Heart right ventricle (tissue), 16 donors: ENCODE data around the gene ZKSCAN2. TPM values are rescaled to one million over a fixed set of nuclear protein-coding genes. Genes with fewer than 3 reads are reported as not detected.

Experiments
- ATAC-seq, 8 donors: fragments of 200-7000 bp; cut with Tn5 transposase; one replicate each; pipeline ENCODE4 v1.9.1; 2020; ENCODE audit warnings: mild to moderate bottlenecking in 8 of 8, moderate library complexity in 8 of 8, moderate number of reproducible peaks in 1 of 8
- DNase-seq, 2 donors: peaks; one replicate each; pipeline ENCODE4 v3.0.0-alpha.2; 2020
- H3K27ac ChIP-seq, 10 donors: fragments of 200-600 bp; sonication (generic) in 2 of 10; one replicate each; pipeline versions ENCODE4 v1.5.0 to v1.8.0; 2020 to 2022; ENCODE audit warnings: mild to moderate bottlenecking in 3 of 10
- H3K27me3 ChIP-seq, 7 donors: fragments of 200-600 bp; one replicate each; pipeline ENCODE4 v1.8.0; 2021 to 2022; ENCODE audit warnings: mild to moderate bottlenecking in 2 of 7
- H3K36me3 ChIP-seq, 9 donors: fragments of 200-600 bp; sonication (generic) in 1 of 9; one replicate each; pipeline versions ENCODE4 v1.5.0 to v1.8.0; 2020 to 2022; ENCODE audit warnings: mild to moderate bottlenecking in 2 of 9
- H3K4me1 ChIP-seq, 9 donors: fragments of 200-600 bp; sonication (generic) in 1 of 9; one replicate each; pipeline versions ENCODE4 v1.5.0 to v1.8.0; 2020 to 2022; ENCODE audit warnings: mild to moderate bottlenecking in 4 of 9
- H3K4me3 ChIP-seq, 10 donors: fragments of 200-600 bp; sonication (generic) in 2 of 10; one replicate each; pipeline versions ENCODE4 v1.5.0 to v1.8.0; 2020 to 2022; ENCODE audit warnings: mild to moderate bottlenecking in 7 of 10, moderate library complexity in 2 of 10
- H3K9me3 ChIP-seq, 11 donors: fragments of 200-600 bp in 10 of 11; sonication (generic) in 2 of 11; one replicate each; pipeline versions ENCODE4 v1.5.0 to v1.8.0; 2013 to 2022; ENCODE audit warnings: mild to moderate bottlenecking in 2 of 11, control low read depth in 1 of 11, moderate library complexity in 1 of 11
- CTCF ChIP-seq, 9 donors: fragments of 200-600 bp; sonication (generic) in 2 of 9; IDR thresholded peaks; one replicate each; pipeline versions ENCODE4 v1.5.0 to v1.8.0; 2021 to 2022; ENCODE audit warnings: antibody characterized with exemption in 9 of 9, mild to moderate bottlenecking in 5 of 9, moderate library complexity in 1 of 9
- WGBS, 2 donors: extraction: QIAGEN DNeasy Blood & Tissue Kit; methylation state at CpG; one replicate each; pipeline ENCODE4 v1.1.7; 2013; ENCODE audit warnings: inconsistent platforms in 1 of 2; 5-methylcytosine and 5-hydroxymethylcytosine counted together
- intact Hi-C, 10 donors: fragments of 100-400 bp; cut with DNase I; formaldehyde crosslinking; loops; one replicate each; pipeline versions ENCODE4 v1.11.1 to v1.14.2; 2022
- polyA plus RNA-seq, 2 donors: library from polyadenylated mRNA; stranded (reverse); fragments of 200-250 nt; gene quantifications; one replicate each; pipeline ENCODE4 v1.2.3, GENCODE V29; 2013
- total RNA-seq, 10 donors: library from RNA; stranded (reverse); fragmentation: NEBNext Ultra II Directional in 3 of 10; extraction: Animal tissue kit (Norgen Biotek cat#: 25700) in 3 of 10; gene quantifications; one replicate each; pipeline versions ENCODE4 v1.2.1 to v1.2.4, GENCODE V29; 2021 to 2023
- donor health status: Arrhythmogenic right ventricular cardiomyopathy.
- donor health status: ischemic (EF 13 %, LVEDD 7.1; RV severe dilation, severe dysfunction).
- donor health status: healthy with polysubstance abuse.
- donor health status: DM: no; HTN: yes; CAD: no.
- donor health status: DM: no; HTN: no; CAD: no.
- donor health status: ischemic (EF 25% LVEDD 6.9; RV normal size, moderate dysfunction).
- donor health status: ischemic (EF 25% LVEDD 5.7; RV mildly dilated, moderate dysfunction).
- donor health status: healthy.
- donor health status: DM: yes; HTN: yes; CAD: no.
- donor health status: Ischemic cardiomyopathy.
- donor health status: ischemic (EF 35%, LVEDD 5.7; RV mildly dilated, moderate dysfunction).
- donor health status: nonischemic (EF 11% LVEDD 7.7; RV severe dilation, severe dysfunction).
- donor health status: DM: yes; HTN: yes; CAD: no.
- donor health status: PGD.
- donor health status: ischemic (EF 29% LVEDD 5.4; RV normal size, mild dysfunction).
- donor health status: nonischemic (EF 23%, LVEDD 6.1; RV moderate dilation, normal function).

The ZKSCAN2 gene
- total and polyA plus RNA-seq, 12 donors, result 1.0 to 8.7 (median 5.7) TPM

- H3K4me3 ChIP-seq, result no peak overlapping the region
- intact Hi-C loops, result loop anchor here in 2 of 10 donors (10.0 kb wide), 2 partner anchors 1313 to 1833 kb away; no protein-coding TSS in a partner anchor
- 45 to 59% methylated on average over 5 of the region's 5 CpGs for WGBS, 2 donors
- H3K27me3 ChIP-seq, result no peaks in the 10 kb centered on the region
- no peak overlapping the region for H3K27ac ChIP-seq
- no peaks in the 10 kb centered on the region for H3K36me3 ChIP-seq
- TF ChIP-seq CTCF (IDR thresholded peaks at IDR 0.05), result no peak
- DNase-seq, result no peak
- ATAC-seq, result no peak
- no peaks in the 10 kb centered on the region for H3K9me3 ChIP-seq
- no peaks in the 10 kb centered on the region for H3K4me1 ChIP-seq
These were observed 13.8 kb upstream of the ZKSCAN2 start for GRCh38 chr16:25271421-25271820.

- Histone ChIP-seq H3K27ac (no peak overlapping the region), H3K36me3 (no peaks in the 10 kb centered on the region), H3K27me3 (no peaks in the 10 kb centered on the region), H3K4me1 (no peaks in the 10 kb centered on the region), H3K4me3 (no peak overlapping the region), H3K9me3 (no peaks in the 10 kb centered on the region)
- TF ChIP-seq CTCF (IDR thresholded peaks at IDR 0.05), result no peak
- ATAC-seq, result no peak
- WGBS, 2 donors, result 78 to 84% methylated on average over 6 of the region's 6 CpGs
- intact Hi-C loops, result loop anchor here in 2 of 10 donors (10.0 kb wide), 2 partner anchors 1314 to 1834 kb away; no protein-coding TSS in a partner anchor
- DNase-seq, result no peak
These were observed 12.9 kb upstream of the ZKSCAN2 start for GRCh38 chr16:25270577-25270976.

GRCh38 chr16:25269879-25270278, 12.2 kb upstream of the ZKSCAN2 start:
- no peak overlapping the region for H3K4me3 ChIP-seq
- intact Hi-C loops, result loop anchor here in 2 of 10 donors (10.0 kb wide), 2 partner anchors 1315 to 1835 kb away; no protein-coding TSS in a partner anchor

GRCh38 chr16:25265968-25266367, 8.3 kb upstream of the ZKSCAN2 start:
- no peak overlapping the region for H3K27ac ChIP-seq
- intact Hi-C loops, result no loop called here
- H3K4me3 ChIP-seq, result no peak overlapping the region
- no peaks in the 10 kb centered on the region for H3K27me3 ChIP-seq
- TF ChIP-seq CTCF (IDR thresholded peaks at IDR 0.05), result no peak
- no peaks in the 10 kb centered on the region for H3K9me3 ChIP-seq
- ATAC-seq (no peak), DNase-seq (no peak)
- H3K36me3 ChIP-seq, result peaks cover 0 to 16% (median 0%) of the 10 kb centered on the region in 9 donors
- no peaks in the 10 kb centered on the region for H3K4me1 ChIP-seq
- WGBS, 2 donors, result 98 to 100% methylated on average over 2 of the region's 2 CpGs

More at GRCh38 chr16:25269879-25270278, 12.2 kb upstream of the ZKSCAN2 start:
- peaks cover 0 to under 1% (median 0%) of the 10 kb centered on the region in 9 donors for H3K36me3 ChIP-seq
- ATAC-seq (no peak), DNase-seq (no peak)
- H3K4me1 ChIP-seq, result no peaks in the 10 kb centered on the region
- no peak overlapping the region for H3K27ac ChIP-seq
- no peaks in the 10 kb centered on the region for H3K9me3 ChIP-seq
- no peaks in the 10 kb centered on the region for H3K27me3 ChIP-seq
- 90 to 92% methylated on average over 1 of the region's 1 CpG for WGBS, 2 donors
- TF ChIP-seq CTCF (IDR thresholded peaks at IDR 0.05), result no peak
